ENCODE results near the gene DRAM1. TPM values are rescaled to one million over a fixed set of nuclear protein-coding genes. Genes with fewer than 3 reads are reported as not detected.

The DRAM1 gene
- polyA plus RNA-seq, 1 of the 3 experiments (the other 2 are of a cell fraction), result 37.4 TPM

GRCh38 chr12:101939856-101940265 lies 62.5 kb downstream of the DRAM1 start:
- Histone ChIP-seq H3K9me3 (no peaks in the 10 kb centered on the region), H3K9me2 (no peaks in the 10 kb centered on the region), H3K27me3 (ENCODE audit: insufficient read depth) (no peaks in the 10 kb centered on the region), H3F3A (replicated peaks; ENCODE audit: insufficient read depth) (peaks cover 4% of the 10 kb centered on the region), H3K4me1 (ENCODE audit: control insufficient read depth in 1 of 2, insufficient read depth in 2 of 2, low read depth in 1 of 2, low read length in 1 of 2) (peaks cover 3 to 11% of the 10 kb centered on the region in 2 experiments; a peak in 2 of 4 replicates), H3K36me3 (replicated peaks in 1 of 2; ENCODE audit: control insufficient read depth in 1 of 2, insufficient read depth in 2 of 2, low read length in 1 of 2) (no peaks in the 10 kb centered on the region), H4K20me1 (ENCODE audit: insufficient read depth) (no peaks in the 10 kb centered on the region), H2AFZ (ENCODE audit: low read depth) (peak overlapping the region; percentile 33), H3K79me2 (ENCODE audit: insufficient read depth) (no peaks in the 10 kb centered on the region), H3K9ac (no peak overlapping the region), H3K4me3 (ENCODE audit: low read depth in 2 of 2, low read length in 1 of 2) (no peak overlapping the region; a peak in 1 of 4 replicates), H3K27ac (ENCODE audit: low read depth in 2 of 2, low read length in 1 of 2) (no peak overlapping the region), H3K4me2 (no peak overlapping the region)
- ChIA-PET POLR2A (no interaction called here), CTCF (interaction anchor here (0.6 to 2.5 kb wide), 11 partner anchors 8 to 879 kb away, joined by 3 to 15 read pairs (median 4); no protein-coding TSS in a partner anchor)
- TF ChIP-seq RAD21 (IDR thresholded peaks at IDR 0.05; ENCODE audit: low read length) (peak; percentile 94), JUND (IDR thresholded peaks at IDR 0.05) (no peak), SIN3A (IDR thresholded peaks at IDR 0.05; ENCODE audit: borderline replicate concordance, low read depth, low read length) (no peak), SMC3 (IDR thresholded peaks at IDR 0.05; ENCODE audit: low read depth, low read length) (peak; percentile 78)
- TF ChIP-seq, protein P1, sequence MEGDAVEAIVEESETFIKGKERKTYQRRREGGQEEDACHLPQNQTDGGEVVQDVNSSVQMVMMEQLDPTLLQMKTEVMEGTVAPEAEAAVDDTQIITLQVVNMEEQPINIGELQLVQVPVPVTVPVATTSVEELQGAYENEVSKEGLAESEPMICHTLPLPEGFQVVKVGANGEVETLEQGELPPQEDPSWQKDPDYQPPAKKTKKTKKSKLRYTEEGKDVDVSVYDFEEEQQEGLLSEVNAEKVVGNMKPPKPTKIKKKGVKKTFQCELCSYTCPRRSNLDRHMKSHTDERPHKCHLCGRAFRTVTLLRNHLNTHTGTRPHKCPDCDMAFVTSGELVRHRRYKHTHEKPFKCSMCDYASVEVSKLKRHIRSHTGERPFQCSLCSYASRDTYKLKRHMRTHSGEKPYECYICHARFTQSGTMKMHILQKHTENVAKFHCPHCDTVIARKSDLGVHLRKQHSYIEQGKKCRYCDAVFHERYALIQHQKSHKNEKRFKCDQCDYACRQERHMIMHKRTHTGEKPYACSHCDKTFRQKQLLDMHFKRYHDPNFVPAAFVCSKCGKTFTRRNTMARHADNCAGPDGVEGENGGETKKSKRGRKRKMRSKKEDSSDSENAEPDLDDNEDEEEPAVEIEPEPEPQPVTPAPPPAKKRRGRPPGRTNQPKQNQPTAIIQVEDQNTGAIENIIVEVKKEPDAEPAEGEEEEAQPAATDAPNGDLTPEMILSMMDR (IDR thresholded peaks at IDR 0.05), result peak; percentile 93
- DNase-seq, result peak; percentile 57
- 7% methylated on average over 3 of the region's 3 CpGs for WGBS (ENCODE audit: low lambda C conversion rate)

- Histone ChIP-seq H4K20me1 (ENCODE audit: insufficient read depth) (no peaks in the 10 kb centered on the region), H3F3A (replicated peaks; ENCODE audit: insufficient read depth) (peaks cover 4% of the 10 kb centered on the region), H3K4me1 (ENCODE audit: control insufficient read depth in 1 of 2, insufficient read depth in 2 of 2, low read depth in 1 of 2, low read length in 1 of 2) (peaks cover 3 to 11% of the 10 kb centered on the region in 2 experiments; a peak in 2 of 4 replicates), H3K9me2 (no peaks in the 10 kb centered on the region), H3K9ac (no peak overlapping the region), H3K9me3 (no peaks in the 10 kb centered on the region), H3K36me3 (replicated peaks in 1 of 2; ENCODE audit: control insufficient read depth in 1 of 2, insufficient read depth in 2 of 2, low read length in 1 of 2) (no peaks in the 10 kb centered on the region), H3K27ac (ENCODE audit: low read depth in 2 of 2, low read length in 1 of 2) (no peak overlapping the region), H3K4me2 (no peak overlapping the region), H3K4me3 (ENCODE audit: low read depth in 2 of 2, low read length in 1 of 2) (no peak overlapping the region), H2AFZ (ENCODE audit: low read depth) (0 out of 2 replicates have a peak overlapping the region, but pooled peaks have one; percentile 33), H3K79me2 (ENCODE audit: insufficient read depth) (no peaks in the 10 kb centered on the region), H3K27me3 (ENCODE audit: insufficient read depth) (no peaks in the 10 kb centered on the region)
- no peak for DNase-seq
- POLR2A ChIA-PET, result no interaction called here
- 51% methylated on average over 5 of the region's 5 CpGs for WGBS (ENCODE audit: low lambda C conversion rate)
- CTCF ChIA-PET, result interaction anchor here (0.6 to 2.5 kb wide), 11 partner anchors 8 to 878 kb away, joined by 3 to 15 read pairs (median 4); no protein-coding TSS in a partner anchor
- TF ChIP-seq JUND (IDR thresholded peaks at IDR 0.05) (no peak), EP300 (IDR thresholded peaks at IDR 0.05; ENCODE audit: borderline replicate concordance in 1 of 2, low read depth in 1 of 2, low read length in 1 of 2) (no peak), GABPA (IDR thresholded peaks at IDR 0.05; ENCODE audit: low read depth) (no peak), CHD2 (IDR thresholded peaks at IDR 0.05; ENCODE audit: low read length, partially characterized antibody) (no peak), YY1 (IDR thresholded peaks at IDR 0.05; ENCODE audit: low read depth) (no peak), MEF2A (IDR thresholded peaks at IDR 0.05; ENCODE audit: borderline replicate concordance, low read depth) (no peak), FOXJ3 (CRISPR knock-in tag; IDR thresholded peaks at IDR 0.05) (no peak), TEAD4 (IDR thresholded peaks at IDR 0.05; ENCODE audit: borderline replicate concordance, insufficient read depth) (no peak), MXI1 (IDR thresholded peaks at IDR 0.05; ENCODE audit: low read depth, low read length) (no peak), NFIC (IDR thresholded peaks at IDR 0.05; ENCODE audit: borderline replicate concordance) (no peak), USF1 (IDR thresholded peaks at IDR 0.05; ENCODE audit: borderline replicate concordance, low read depth) (no peak)
- TF ChIP-seq, protein P2, sequence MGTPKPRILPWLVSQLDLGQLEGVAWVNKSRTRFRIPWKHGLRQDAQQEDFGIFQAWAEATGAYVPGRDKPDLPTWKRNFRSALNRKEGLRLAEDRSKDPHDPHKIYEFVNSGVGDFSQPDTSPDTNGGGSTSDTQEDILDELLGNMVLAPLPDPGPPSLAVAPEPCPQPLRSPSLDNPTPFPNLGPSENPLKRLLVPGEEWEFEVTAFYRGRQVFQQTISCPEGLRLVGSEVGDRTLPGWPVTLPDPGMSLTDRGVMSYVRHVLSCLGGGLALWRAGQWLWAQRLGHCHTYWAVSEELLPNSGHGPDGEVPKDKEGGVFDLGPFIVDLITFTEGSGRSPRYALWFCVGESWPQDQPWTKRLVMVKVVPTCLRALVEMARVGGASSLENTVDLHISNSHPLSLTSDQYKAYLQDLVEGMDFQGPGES (IDR thresholded peaks at IDR 0.05; ENCODE audit: low read depth, low read length), result no peak
- TF ChIP-seq, protein P1 (IDR thresholded peaks at IDR 0.05), result no peak
- TF ChIP-seq, protein P3, sequence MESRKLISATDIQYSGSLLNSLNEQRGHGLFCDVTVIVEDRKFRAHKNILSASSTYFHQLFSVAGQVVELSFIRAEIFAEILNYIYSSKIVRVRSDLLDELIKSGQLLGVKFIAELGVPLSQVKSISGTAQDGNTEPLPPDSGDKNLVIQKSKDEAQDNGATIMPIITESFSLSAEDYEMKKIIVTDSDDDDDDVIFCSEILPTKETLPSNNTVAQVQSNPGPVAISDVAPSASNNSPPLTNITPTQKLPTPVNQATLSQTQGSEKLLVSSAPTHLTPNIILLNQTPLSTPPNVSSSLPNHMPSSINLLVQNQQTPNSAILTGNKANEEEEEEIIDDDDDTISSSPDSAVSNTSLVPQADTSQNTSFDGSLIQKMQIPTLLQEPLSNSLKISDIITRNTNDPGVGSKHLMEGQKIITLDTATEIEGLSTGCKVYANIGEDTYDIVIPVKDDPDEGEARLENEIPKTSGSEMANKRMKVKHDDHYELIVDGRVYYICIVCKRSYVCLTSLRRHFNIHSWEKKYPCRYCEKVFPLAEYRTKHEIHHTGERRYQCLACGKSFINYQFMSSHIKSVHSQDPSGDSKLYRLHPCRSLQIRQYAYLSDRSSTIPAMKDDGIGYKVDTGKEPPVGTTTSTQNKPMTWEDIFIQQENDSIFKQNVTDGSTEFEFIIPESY (IDR thresholded peaks at IDR 0.05; ENCODE audit: borderline replicate concordance, low read depth), result no peak
These were observed 63.1 kb downstream of the DRAM1 start for GRCh38 chr12:101940400-101940950.

All from SK-N-SH (cell line).